Measurements from ENCODE around the gene HEATR9.

HEATR9 gene

GRCh38 chr17:35872196-35872980, 3.7 kb upstream of the HEATR9 start:
- no peak for TF ChIP-seq CTCF (IDR thresholded peaks at IDR 0.05; ENCODE audit: insufficient read depth, missing control alignments)
- FAIRE-seq (no peak), DNase-seq (ENCODE audit: insufficient read length, low spot score) (no peak)

- TF ChIP-seq CTCF (IDR thresholded peaks at IDR 0.05; ENCODE audit: insufficient read depth, missing control alignments), result peak; percentile 22
- FAIRE-seq (no peak), DNase-seq (ENCODE audit: insufficient read length, low spot score) (peak; percentile 31)
Measured at GRCh38 chr17:35870906-35871819, 2.5 kb upstream of the HEATR9 start.

- FAIRE-seq, result no peak
- no peak for TF ChIP-seq CTCF (IDR thresholded peaks at IDR 0.05; ENCODE audit: insufficient read depth, missing control alignments)
- no peak for DNase-seq (ENCODE audit: insufficient read length, low spot score)
Measured at GRCh38 chr17:35867574-35867973, 1.1 kb downstream of the HEATR9 start.

GRCh38 chr17:35866341-35866950, 2.2 kb downstream of the HEATR9 start:
- TF ChIP-seq CTCF (IDR thresholded peaks at IDR 0.05; ENCODE audit: insufficient read depth, missing control alignments), result no peak
- FAIRE-seq (no peak), DNase-seq (ENCODE audit: insufficient read length, low spot score) (no peak)

- no peak for TF ChIP-seq CTCF (IDR thresholded peaks at IDR 0.05; ENCODE audit: insufficient read depth, missing control alignments)
- DNase-seq (ENCODE audit: insufficient read length, low spot score), result no peak
- FAIRE-seq, result no peak
Measured at GRCh38 chr17:35865412-35866340, 3.0 kb downstream of the HEATR9 start.

- TF ChIP-seq CTCF (IDR thresholded peaks at IDR 0.05; ENCODE audit: insufficient read depth, missing control alignments), result no peak
- no peak for DNase-seq (ENCODE audit: insufficient read length, low spot score)
- FAIRE-seq, result no peak
Measured at GRCh38 chr17:35864853-35865252, 3.8 kb downstream of the HEATR9 start.
